ENCODE measurements around the gene BMS1. TPM values are rescaled to one million over a fixed set of nuclear protein-coding genes. Genes with fewer than 3 reads are reported as not detected.

BMS1 gene
- total and polyA plus RNA-seq, 2 donors (not counting 3 experiments of a cell fraction or from before 2014, with no cell fraction given), result 2.8 to 23.4 TPM

- H3K4me1 ChIP-seq (ENCODE audit: control insufficient read depth, extremely low read depth, insufficient read depth, low read length), result no peaks in the 10 kb centered on the region
- CTCF ChIA-PET, result no interaction called here
- FAIRE-seq, result no peak
Measured at GRCh38 chr10:42769673-42770072, 12.9 kb upstream of the BMS1 start.

More at GRCh38 chr10:42769673-42770072, 12.9 kb upstream of the BMS1 start:
- H3K27ac ChIP-seq (ENCODE audit: insufficient read depth, low read depth, low read length), result no peak overlapping the region
- dilution Hi-C loops (cut with MboI; ENCODE audit: extremely low pct_ligation_motif_present, low sequenced_read_pairs), result no loop called here
- no peaks in the 10 kb centered on the region for H4K20me1 ChIP-seq (replicated peaks; ENCODE audit: control insufficient read depth, extremely low read depth, insufficient read depth, low read length)
- H2AFZ ChIP-seq (ENCODE audit: low read depth, low read length), result no peak overlapping the region
- BruUV-seq (replicated peaks), result no TSS peak
- H3K9me1 ChIP-seq (replicated peaks; ENCODE audit: control insufficient read depth, extremely low read depth, insufficient read depth, low read length), result no peaks in the 10 kb centered on the region
- DNase-seq (ENCODE audit: low read depth, low spot score), result no peak
- TF ChIP-seq CTCF (IDR thresholded peaks at IDR 0.05; ENCODE audit: extremely low read depth in 1 of 2, insufficient read depth in 1 of 2, low read depth in 1 of 2, low read length in 2 of 2) (no peak), FOS (IDR thresholded peaks at IDR 0.05; ENCODE audit: borderline replicate concordance, insufficient read depth, low read length) (no peak), MAX (IDR thresholded peaks at IDR 0.05; ENCODE audit: insufficient read depth, insufficient read length) (no peak), GATA2 (IDR thresholded peaks at IDR 0.05; ENCODE audit: insufficient read depth, insufficient read length, low read depth, low read length) (no peak), POLR2A (IDR thresholded peaks at IDR 0.05; ENCODE audit: low read depth, low read length) (no peak), JUN (IDR thresholded peaks at IDR 0.05; ENCODE audit: borderline replicate concordance, insufficient read depth, insufficient read length, low read depth) (no peak), EZH2 (IDR thresholded peaks at IDR 0.05; ENCODE audit: borderline replicate concordance, low read depth, low read length, severe bottlenecking) (no peak), MYC (IDR thresholded peaks at IDR 0.05; ENCODE audit: low read depth, low read length) (no peak), POLR2AphosphoS5 (IDR thresholded peaks at IDR 0.05; ENCODE audit: insufficient read depth, low read depth, low read length) (no peak)
- no peaks in the 10 kb centered on the region for H3K36me3 ChIP-seq (ENCODE audit: control insufficient read depth in 2 of 2, extremely low read depth in 1 of 2, insufficient read depth in 2 of 2, low read length in 2 of 2)
- intact Hi-C loops (cut with micrococcal nuclease), result no loop called here
- no peaks in the 10 kb centered on the region for H3K79me2 ChIP-seq (ENCODE audit: control insufficient read depth, insufficient read depth, low read length)
- H3K4me3 ChIP-seq (replicated peaks in 1 of 3; ENCODE audit: insufficient read depth in 1 of 3, low read depth in 1 of 3, low read length in 3 of 3), result no peak overlapping the region
- H3K27me3 ChIP-seq (ENCODE audit: control insufficient read depth in 2 of 2, insufficient read depth in 2 of 2, low read length in 2 of 2), result no peaks in the 10 kb centered on the region
- no peak overlapping the region for H3K4me2 ChIP-seq (ENCODE audit: insufficient read depth, low read length)
- POLR2A ChIA-PET, result no interaction called here
- H3K9ac ChIP-seq (replicated peaks; ENCODE audit: extremely low read depth, insufficient read depth, low read length), result no peak overlapping the region
- no peaks in the 10 kb centered on the region for H3K9me3 ChIP-seq (replicated peaks; ENCODE audit: control insufficient read depth, insufficient read depth, low read length)
